OCI-LY3 (cell line): Measurements from ENCODE around the gene BRK1.

Experiments used
- H2AFZ ChIP-seq: fragments of 200-600, 300-600 bp; shearing (Covaris generic); 2 replicates; pipeline ENCODE4 v1.6.0; 2014; ENCODE audit warnings: antibody characterized with exemption, low read depth, low read length
- H3K27ac ChIP-seq: fragments of 200-600, 300-600 bp; sonication (generic); 2 replicates; pipeline ENCODE4 v1.5.1; 2014; ENCODE audit warnings: mild to moderate bottlenecking, low read length, moderate library complexity, mixed read lengths
- H3K27me3 ChIP-seq: fragments of 200-600, 300-600 bp; sonication (generic); 2 replicates; pipeline ENCODE4 v1.6.1; 2014; ENCODE audit warnings: low read depth, low read length, mixed read lengths
- H3K36me3 ChIP-seq: fragments of 200-600, 300-600 bp; sonication (generic); replicated peaks from 2 replicates; pipeline ENCODE3; 2014; ENCODE audit warnings: low read depth, low read length, mixed read lengths
- H3K4me1 ChIP-seq: fragments of 300-600, 200-600 bp; sonication (generic); 2 replicates; pipeline ENCODE4 v1.6.1; 2014; ENCODE audit warnings: low read length, mixed read lengths
- H3K4me2 ChIP-seq: fragments of 200-600, 300-600 bp; sonication (generic); 2 replicates; pipeline ENCODE4 v1.6.1; 2014; ENCODE audit warnings: low read length, mixed read lengths
- H3K4me3 ChIP-seq: fragments of 300-600, 200-600 bp; sonication (generic); 2 replicates; pipeline ENCODE4 v1.5.1; 2014; ENCODE audit warnings: antibody characterized with exemption, mild to moderate bottlenecking, low read length, moderate library complexity
- H3K79me2 ChIP-seq: fragments of 300-600, 200-600 bp; shearing (Covaris generic); 2 replicates; pipeline ENCODE4 v1.6.1; 2014; ENCODE audit warnings: mild to moderate bottlenecking, low read length, mixed read lengths
- H3K9ac ChIP-seq: fragments of 300-600, 200-600 bp; shearing (Covaris generic); 2 replicates; pipeline ENCODE4 v1.6.0; 2014; ENCODE audit warnings: mild to moderate bottlenecking, low read length, moderate library complexity
- H3K9me3 ChIP-seq: fragments of 200-600, 300-600 bp; shearing (Covaris generic); 2 replicates; pipeline ENCODE4 v1.6.1; 2014; ENCODE audit warnings: low read length, mixed read lengths; ENCODE audit not compliant: insufficient read depth
- H4K20me1 ChIP-seq: fragments of 200-600, 300-600 bp; sonication (generic); 2 replicates; pipeline ENCODE4 v1.6.1; 2016; ENCODE audit warnings: low read length, mixed read lengths; ENCODE audit not compliant: insufficient read depth
- EZH2phosphoT487 ChIP-seq: fragments of 200-600 bp; shearing (Covaris generic); IDR thresholded peaks from 2 replicates; pipeline ENCODE4 v1.6.1; 2018; ENCODE audit warnings: antibody characterized with exemption, mixed run types, low read depth
- TF ChIP-seq, protein P1 (sequence below): fragments of 200-600, 300-600 bp; sonication (generic); IDR thresholded peaks from 2 replicates; pipeline ENCODE4 v1.5.1; 2014; ENCODE audit warnings: antibody characterized with exemption, low read length, low read depth

BRK1 gene

DNA sequence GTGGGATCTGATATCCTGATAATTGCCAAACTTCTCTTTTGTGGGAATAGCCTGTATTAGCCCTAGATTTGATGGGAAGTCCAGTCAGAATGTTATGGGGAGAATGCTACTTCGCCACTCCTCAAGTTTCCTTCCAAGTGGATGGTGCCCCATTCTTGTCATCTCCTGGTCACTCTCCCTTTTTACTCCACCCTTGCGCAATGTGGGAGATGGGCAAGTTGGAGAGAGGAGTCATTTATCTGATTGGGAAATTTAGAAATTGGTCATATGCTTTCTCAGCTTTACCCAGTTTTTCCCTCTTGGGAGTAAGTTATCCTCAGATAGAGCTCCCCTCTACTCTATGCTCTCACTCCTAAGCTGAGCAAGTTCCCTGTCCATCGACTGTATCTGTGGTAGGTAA lies 21.8 kb upstream of the BRK1 start:
- Histone ChIP-seq H2AFZ (no peak overlapping the region), H3K4me3 (no peak overlapping the region), H3K27ac (no peak overlapping the region), H3K79me2 (no peaks in the 10 kb centered on the region), H3K27me3 (no peaks in the 10 kb centered on the region), H3K9me3 (no peaks in the 10 kb centered on the region), H3K4me2 (no peak overlapping the region), H3K4me1 (no peaks in the 10 kb centered on the region), H3K9ac (no peak overlapping the region), H4K20me1 (no peaks in the 10 kb centered on the region), H3K36me3 (peaks cover 48% of the 10 kb centered on the region)
- TF ChIP-seq, protein P1, sequence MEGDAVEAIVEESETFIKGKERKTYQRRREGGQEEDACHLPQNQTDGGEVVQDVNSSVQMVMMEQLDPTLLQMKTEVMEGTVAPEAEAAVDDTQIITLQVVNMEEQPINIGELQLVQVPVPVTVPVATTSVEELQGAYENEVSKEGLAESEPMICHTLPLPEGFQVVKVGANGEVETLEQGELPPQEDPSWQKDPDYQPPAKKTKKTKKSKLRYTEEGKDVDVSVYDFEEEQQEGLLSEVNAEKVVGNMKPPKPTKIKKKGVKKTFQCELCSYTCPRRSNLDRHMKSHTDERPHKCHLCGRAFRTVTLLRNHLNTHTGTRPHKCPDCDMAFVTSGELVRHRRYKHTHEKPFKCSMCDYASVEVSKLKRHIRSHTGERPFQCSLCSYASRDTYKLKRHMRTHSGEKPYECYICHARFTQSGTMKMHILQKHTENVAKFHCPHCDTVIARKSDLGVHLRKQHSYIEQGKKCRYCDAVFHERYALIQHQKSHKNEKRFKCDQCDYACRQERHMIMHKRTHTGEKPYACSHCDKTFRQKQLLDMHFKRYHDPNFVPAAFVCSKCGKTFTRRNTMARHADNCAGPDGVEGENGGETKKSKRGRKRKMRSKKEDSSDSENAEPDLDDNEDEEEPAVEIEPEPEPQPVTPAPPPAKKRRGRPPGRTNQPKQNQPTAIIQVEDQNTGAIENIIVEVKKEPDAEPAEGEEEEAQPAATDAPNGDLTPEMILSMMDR, result no peak
- no peak for TF ChIP-seq EZH2phosphoT487

DNA sequence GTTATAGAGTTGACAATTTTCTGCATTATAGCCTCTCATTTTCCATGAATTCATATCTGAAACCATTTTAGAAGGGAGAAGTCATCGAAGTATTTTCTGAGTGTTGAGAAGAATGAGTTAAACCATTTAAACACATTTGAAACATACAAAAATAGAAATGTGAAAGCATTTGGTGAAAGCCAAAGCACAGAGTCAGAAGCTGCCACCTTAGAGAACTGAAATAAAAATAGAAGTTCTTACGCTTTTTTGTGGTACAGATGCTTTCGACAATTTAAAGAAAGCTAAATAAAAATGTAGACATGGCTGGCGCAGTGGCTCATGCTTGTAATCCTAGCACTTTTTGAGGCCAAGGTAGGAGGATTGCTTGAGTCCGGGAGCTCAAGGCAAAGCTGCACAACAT lies 16.4 kb upstream of the BRK1 start:
- Histone ChIP-seq H3K27ac (no peak overlapping the region), H3K9me3 (no peaks in the 10 kb centered on the region), H3K9ac (no peak overlapping the region), H3K4me3 (no peak overlapping the region), H4K20me1 (no peaks in the 10 kb centered on the region), H2AFZ (no peak overlapping the region), H3K4me2 (no peak overlapping the region), H3K79me2 (no peaks in the 10 kb centered on the region), H3K27me3 (no peaks in the 10 kb centered on the region), H3K36me3 (peaks cover 44% of the 10 kb centered on the region), H3K4me1 (no peaks in the 10 kb centered on the region)
- TF ChIP-seq EZH2phosphoT487, result no peak
- TF ChIP-seq, protein P1, result no peak

DNA sequence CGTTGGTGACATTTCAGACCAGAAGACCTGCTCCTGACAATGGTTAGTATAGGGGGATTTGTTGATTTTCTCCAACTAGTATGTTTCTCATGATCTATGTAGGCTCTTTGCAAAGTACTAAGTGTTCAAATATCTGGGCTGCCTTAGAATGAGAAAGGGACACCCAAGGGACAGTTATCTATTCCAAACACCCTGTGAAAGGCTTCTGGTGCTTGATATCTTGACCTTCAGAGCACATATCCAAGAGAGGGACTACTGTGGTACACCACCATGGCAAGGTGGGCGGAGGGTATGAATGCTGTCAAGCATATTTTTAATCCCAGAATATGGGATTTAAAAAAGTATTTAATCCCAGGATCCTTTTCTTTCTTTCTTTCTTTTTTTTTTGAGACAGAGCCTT lies 8.6 kb upstream of the BRK1 start:
- Histone ChIP-seq H3K4me3 (no peak overlapping the region), H3K4me2 (no peak overlapping the region), H3K4me1 (no peaks in the 10 kb centered on the region), H2AFZ (no peak overlapping the region), H3K79me2 (no peaks in the 10 kb centered on the region), H3K9ac (no peak overlapping the region), H3K27me3 (no peaks in the 10 kb centered on the region), H3K27ac (no peak overlapping the region), H4K20me1 (no peaks in the 10 kb centered on the region), H3K9me3 (no peaks in the 10 kb centered on the region), H3K36me3 (peaks cover 6% of the 10 kb centered on the region)
- TF ChIP-seq EZH2phosphoT487, result no peak
- TF ChIP-seq, protein P1, result no peak

DNA sequence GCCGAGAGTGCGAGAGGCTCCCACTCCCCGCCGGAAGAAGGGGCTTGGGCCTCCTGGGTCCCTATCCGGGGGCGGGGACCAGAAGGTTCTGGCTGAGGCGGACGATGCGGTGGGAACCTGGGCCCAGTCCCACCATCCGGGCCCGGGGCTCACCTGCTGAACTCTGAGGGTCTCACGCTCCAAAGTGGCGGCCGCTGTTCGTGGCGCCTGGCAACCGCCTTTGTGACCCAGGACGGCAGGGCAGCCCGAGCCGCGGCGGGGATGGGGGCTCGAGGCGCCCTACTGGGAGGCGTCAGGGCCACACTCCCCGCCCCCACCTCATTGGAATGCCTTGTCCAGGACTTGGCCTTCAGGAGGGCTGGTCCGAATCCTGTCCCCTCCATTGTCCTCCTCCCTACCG lies 7.4 kb upstream of the BRK1 start, which contains the start of gene FANCD2OS:
FANCD2OS (minus strand) TSS at position 165 of the 400 bp plus-strand sequence. CDS start 3,481 bp downstream, outside the sequence.
- Histone ChIP-seq H3K4me1 (no peaks in the 10 kb centered on the region), H3K9ac (no peak within 1 kb of the TSS), H3K4me3 (no peak within 1 kb of the TSS), H3K27ac (no peak within 1 kb of the TSS), H3K79me2 (no peaks in the 10 kb centered on the region), H3K27me3 (no peaks in the 10 kb centered on the region), H3K36me3 (peaks cover 6% of the 10 kb centered on the region), H3K9me3 (no peaks in the 10 kb centered on the region), H2AFZ (no peak within 1 kb of the TSS), H4K20me1 (no peaks in the 10 kb centered on the region), H3K4me2 (no peak within 1 kb of the TSS)
- TF ChIP-seq, protein P1, result no peak
- no peak for TF ChIP-seq EZH2phosphoT487
